Measurements from ENCODE around the gene P4HA3. TPM values are rescaled to one million over a fixed set of nuclear protein-coding genes. Genes with fewer than 3 reads are reported as not detected.

P4HA3 gene
- total RNA-seq, 1 experiment from 2014 or later = 0.91 TPM

GRCh38 chr11:74253361-74253760 is 58.1 kb downstream of the P4HA3 start:
- Histone ChIP-seq H3K9me2 (ENCODE audit: insufficient read depth) (no peaks in the 10 kb centered on the region), H4K20me1 (ENCODE audit: insufficient read depth) (no peaks in the 10 kb centered on the region), H3K27ac (ENCODE audit: low read depth, low read length) (no peak overlapping the region), H3K27me3 (ENCODE audit: insufficient read depth, low read length) (no peaks in the 10 kb centered on the region), H3K79me2 (ENCODE audit: insufficient read depth, low read length) (no peaks in the 10 kb centered on the region), H2AFZ (ENCODE audit: low read depth, low read length, poor library complexity, severe bottlenecking) (no peak overlapping the region), H3K4me3 (replicated peaks in 1 of 2; ENCODE audit: low read depth in 1 of 2, low read length in 2 of 2) (no peak overlapping the region), H3K9ac (ENCODE audit: low read length) (no peak overlapping the region), H3K4me1 (ENCODE audit: control insufficient read depth in 1 of 2, insufficient read depth in 2 of 2, low read length in 2 of 2) (no peaks in the 10 kb centered on the region), H3K4me2 (ENCODE audit: low read length) (no peak overlapping the region), H3K9me3 (ENCODE audit: control insufficient read depth in 1 of 2, insufficient read depth in 1 of 2, low read depth in 1 of 2, low read length in 2 of 2) (no peaks in the 10 kb centered on the region), H3K36me3 (ENCODE audit: control insufficient read depth in 1 of 2, insufficient read depth in 2 of 2, low read length in 2 of 2) (peaks cover 9 to 37% of the 10 kb centered on the region in 2 experiments)
- RAD21 ChIA-PET (ENCODE audit: low non-redundant PET in 1 of 2, low total read pairs in 2 of 2, uncharacterized antibody in 2 of 2, unreplicated experiment in 2 of 2) = no interaction called here
- intact Hi-C loops (cut with micrococcal nuclease) = no loop called here
- CTCF ChIA-PET = interaction anchor here (4.6 kb wide), 1 partner anchor 198 kb away, joined by 120 read pairs; no protein-coding TSS in a partner anchor
- no peak for TF ChIP-seq ATF3 (IDR thresholded peaks at IDR 0.05)
- TF ChIP-seq ELF1 (IDR thresholded peaks at IDR 0.05; ENCODE audit: borderline replicate concordance, low read depth) = no peak
- no peak for TF ChIP-seq POLR2AphosphoS5 (IDR thresholded peaks at IDR 0.05; ENCODE audit: low read depth, low read length)
- no peak for TF ChIP-seq RAD21 (IDR thresholded peaks at IDR 0.05; ENCODE audit: low read depth)
- TF ChIP-seq REST (IDR thresholded peaks at IDR 0.05; ENCODE audit: low read depth) = no peak
- TF ChIP-seq EZH2phosphoT487 (IDR thresholded peaks at IDR 0.05; ENCODE audit: borderline replicate concordance) = no peak
- no peak for TF ChIP-seq ZBTB33 (IDR thresholded peaks at IDR 0.05; ENCODE audit: extremely low read depth, insufficient replicate concordance, low read length)
- no peak for TF ChIP-seq SRF (IDR thresholded peaks at IDR 0.05; ENCODE audit: low read depth)
- no peak for TF ChIP-seq EGR1 (IDR thresholded peaks at IDR 0.05; ENCODE audit: low read depth)
- no peak for TF ChIP-seq SP1 (IDR thresholded peaks at IDR 0.05; ENCODE audit: low read depth)
- TF ChIP-seq ZNF274 (IDR thresholded peaks at IDR 0.05; ENCODE audit: low read depth, low read length) = no peak
- TF ChIP-seq POLR2A (IDR thresholded peaks at IDR 0.05; ENCODE audit: borderline replicate concordance, extremely low read depth, insufficient read depth, insufficient read length) = no peak
- TF ChIP-seq CEBPB (IDR thresholded peaks at IDR 0.05; ENCODE audit: low read depth) = no peak
- no peak for TF ChIP-seq FOSL1 (IDR thresholded peaks at IDR 0.05; ENCODE audit: low read depth)
- no peak for TF ChIP-seq MAX (IDR thresholded peaks at IDR 0.05)
- no peak for TF ChIP-seq EZH2 (IDR thresholded peaks at IDR 0.05)
- TF ChIP-seq JUND (IDR thresholded peaks at IDR 0.05) = no peak
- BruUV-seq (replicated peaks) = no TSS peak
- ATAC-seq = no peak
- POLR2A ChIA-PET = no interaction called here
- DNase-seq (ENCODE audit: low read depth, low spot score) = no peak
